Caco-2 (cell line): ENCODE data around the gene KIF18B. TPM values are rescaled to one million over a fixed set of nuclear protein-coding genes. Genes with fewer than 3 reads are reported as not detected.

ENCODE experiments used
- BruUV-seq: library from RNA; stranded (reverse); fragments of 400-500 nt; replicated peaks from 2 replicates; lab custom pipeline; 2021; lab: Mats Ljungman, UMichigan
- CTCF ChIA-PET: fragments of 300-600 bp; sonication (Branson Sonifier 250); formaldehyde crosslinking; loops from one replicate; lab custom pipeline; 2022; ENCODE audit warnings: antibody characterized with exemption; lab: Charles Lee
- POLR2A ChIA-PET: fragments of 300-600 bp; sonication (Branson Sonifier 250); formaldehyde crosslinking; loops from one replicate; lab custom pipeline; 2022; ENCODE audit warnings: antibody characterized with exemption; lab: Charles Lee
- DNase-seq, 2 experiments: peaks; one replicate each; pipeline versions ENCODE4 v3.0.0 to v3.0.0-alpha.2; 2020 to 2022
- H3K27me3 ChIP-seq: replicated peaks from 2 replicates; pipeline ENCODE4 v1.6.0; 2011; ENCODE audit warnings: low read length; ENCODE audit not compliant: control insufficient read depth, insufficient read depth
- H3K36me3 ChIP-seq: 2 replicates; pipeline ENCODE4 v1.5.1; 2011; ENCODE audit warnings: low read length; ENCODE audit not compliant: control insufficient read depth, insufficient read depth
- H3K4me1 ChIP-seq: fragments of 250-450 bp; sonication (Bioruptor Pico); 2 replicates; pipeline ENCODE4 v1.5.1; 2020; ENCODE audit warnings: mild to moderate bottlenecking
- H3K4me3 ChIP-seq: 2 replicates; pipeline ENCODE4 v1.5.1; 2011; ENCODE audit warnings: low read depth, mild to moderate bottlenecking, control low read depth, low read length
- H3K9me3 ChIP-seq: fragments of 250-450 bp; sonication (Bioruptor Pico); 2 replicates; pipeline ENCODE4 v1.5.1; 2020; ENCODE audit warnings: mild to moderate bottlenecking, moderate library complexity
- H3K27ac Mint-ChIP-seq: one replicate; pipeline ENCODE4 v1.8.0; 2022; ENCODE audit warnings: mixed read lengths; ENCODE audit not compliant: unreplicated experiment
- H3K27me3 Mint-ChIP-seq: one replicate; pipeline ENCODE4 v1.8.0; 2022; ENCODE audit warnings: mixed read lengths; ENCODE audit not compliant: insufficient read depth, unreplicated experiment
- H3K36me3 Mint-ChIP-seq: one replicate; pipeline ENCODE4 v1.8.0; 2022; ENCODE audit warnings: mild to moderate bottlenecking, mixed read lengths; ENCODE audit not compliant: insufficient read depth, unreplicated experiment
- H3K4me1 Mint-ChIP-seq: one replicate; pipeline ENCODE4 v1.8.0; 2022; ENCODE audit warnings: low read depth, mixed read lengths; ENCODE audit not compliant: unreplicated experiment
- H3K4me3 Mint-ChIP-seq: one replicate; pipeline ENCODE4 v1.8.0; 2022; ENCODE audit warnings: mild to moderate bottlenecking, moderate library complexity, mixed read lengths; ENCODE audit not compliant: unreplicated experiment
- H3K9me3 Mint-ChIP-seq: one replicate; pipeline ENCODE4 v1.8.0; 2022; ENCODE audit warnings: mixed read lengths; ENCODE audit not compliant: unreplicated experiment
- intact Hi-C: fragments of 100-400 bp; cut with micrococcal nuclease; formaldehyde crosslinking; loops from one replicate; pipeline ENCODE4 v1.10.0; 2022; ENCODE audit not compliant: unreplicated experiment
- total RNA-seq: library from RNA; stranded (reverse); gene quantifications from 2 replicates; pipeline ENCODE4 v1.2.3, GENCODE V29; 2022
- TF ChIP-seq, protein P1 (sequence below), 2 experiments: fragments of 200-600 bp in 1 of 2; IDR thresholded peaks; 1 replicate in 1 of 2; 2 replicates in 1 of 2; pipeline versions ENCODE4 v1.5.1 to v1.8.0; 2011 to 2022; ENCODE audit warnings: antibody characterized with exemption in 1 of 2, control low read depth in 1 of 2, inconsistent platforms in 1 of 2, low read depth in 1 of 2, low read length in 1 of 2, mild to moderate bottlenecking in 1 of 2, moderate library complexity in 1 of 2; ENCODE audit not compliant: insufficient read depth in 1 of 2, severe bottlenecking in 1 of 2, unreplicated experiment in 1 of 2

Gene KIF18B
- total RNA-seq, 1 experiment from 2014 or later, result 68.4 TPM

DNA sequence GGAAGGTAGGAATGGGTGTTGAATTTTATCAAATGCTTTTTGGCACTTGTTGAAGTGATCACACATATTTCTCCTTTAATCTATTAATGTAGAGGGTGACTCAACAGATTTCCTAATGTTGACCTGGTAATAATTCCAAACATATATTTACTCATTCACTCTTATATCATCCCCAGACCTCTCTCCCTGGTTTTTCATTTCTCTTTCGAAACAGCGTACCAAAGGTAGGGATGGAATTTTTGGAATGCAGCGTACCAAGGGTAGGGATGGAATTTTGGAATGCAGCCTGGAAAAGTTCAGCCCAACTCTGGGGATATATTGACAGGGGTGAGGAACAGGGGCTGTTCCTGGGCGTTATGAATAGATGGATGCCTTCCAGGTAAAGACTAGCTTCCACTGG, 7.3 kb downstream of the KIF18B start:
- peaks cover 36% of the 10 kb centered on the region for H3K4me1 Mint-ChIP-seq
- no peaks in the 10 kb centered on the region; the same call in 1 of the 2 replicates for H3K9me3 ChIP-seq
- POLR2A ChIA-PET, result interaction anchor here (0.6 to 0.8 kb wide), 2 partner anchors 71 to 120 kb away, joined by 4 to 8 read pairs; no protein-coding TSS in a partner anchor
- no peaks in the 10 kb centered on the region; the same call in 1 of the 2 replicates for H3K36me3 ChIP-seq
- H3K27me3 Mint-ChIP-seq, result no peaks in the 10 kb centered on the region
- TF ChIP-seq, protein P1, sequence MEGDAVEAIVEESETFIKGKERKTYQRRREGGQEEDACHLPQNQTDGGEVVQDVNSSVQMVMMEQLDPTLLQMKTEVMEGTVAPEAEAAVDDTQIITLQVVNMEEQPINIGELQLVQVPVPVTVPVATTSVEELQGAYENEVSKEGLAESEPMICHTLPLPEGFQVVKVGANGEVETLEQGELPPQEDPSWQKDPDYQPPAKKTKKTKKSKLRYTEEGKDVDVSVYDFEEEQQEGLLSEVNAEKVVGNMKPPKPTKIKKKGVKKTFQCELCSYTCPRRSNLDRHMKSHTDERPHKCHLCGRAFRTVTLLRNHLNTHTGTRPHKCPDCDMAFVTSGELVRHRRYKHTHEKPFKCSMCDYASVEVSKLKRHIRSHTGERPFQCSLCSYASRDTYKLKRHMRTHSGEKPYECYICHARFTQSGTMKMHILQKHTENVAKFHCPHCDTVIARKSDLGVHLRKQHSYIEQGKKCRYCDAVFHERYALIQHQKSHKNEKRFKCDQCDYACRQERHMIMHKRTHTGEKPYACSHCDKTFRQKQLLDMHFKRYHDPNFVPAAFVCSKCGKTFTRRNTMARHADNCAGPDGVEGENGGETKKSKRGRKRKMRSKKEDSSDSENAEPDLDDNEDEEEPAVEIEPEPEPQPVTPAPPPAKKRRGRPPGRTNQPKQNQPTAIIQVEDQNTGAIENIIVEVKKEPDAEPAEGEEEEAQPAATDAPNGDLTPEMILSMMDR (IDR thresholded peaks at IDR 0.05; ENCODE audit: insufficient read depth in 1 of 2, low read depth in 1 of 2, low read length in 1 of 2, severe bottlenecking in 1 of 2, unreplicated experiment in 1 of 2), result no peak
- CTCF ChIA-PET, result interaction anchor here (0.6 to 1.4 kb wide), 2 partner anchors 13 to 43 kb away, joined by 5 read pairs; no protein-coding TSS in a partner anchor
- H3K4me3 Mint-ChIP-seq, result peak overlapping the region; percentile 56
- peak overlapping the region; percentile 91 for H3K27ac Mint-ChIP-seq
- peak; percentile 66 to 67 for DNase-seq
- no TSS peak for BruUV-seq
- peaks cover 82% of the 10 kb centered on the region for H3K36me3 Mint-ChIP-seq
- intact Hi-C loops, result no loop called here
- H3K27me3 ChIP-seq, result no peaks in the 10 kb centered on the region
- H3K4me3 ChIP-seq, result no peak overlapping the region
- H3K4me1 ChIP-seq, result peaks cover 30% of the 10 kb centered on the region
- H3K9me3 Mint-ChIP-seq, result no peaks in the 10 kb centered on the region

DNA sequence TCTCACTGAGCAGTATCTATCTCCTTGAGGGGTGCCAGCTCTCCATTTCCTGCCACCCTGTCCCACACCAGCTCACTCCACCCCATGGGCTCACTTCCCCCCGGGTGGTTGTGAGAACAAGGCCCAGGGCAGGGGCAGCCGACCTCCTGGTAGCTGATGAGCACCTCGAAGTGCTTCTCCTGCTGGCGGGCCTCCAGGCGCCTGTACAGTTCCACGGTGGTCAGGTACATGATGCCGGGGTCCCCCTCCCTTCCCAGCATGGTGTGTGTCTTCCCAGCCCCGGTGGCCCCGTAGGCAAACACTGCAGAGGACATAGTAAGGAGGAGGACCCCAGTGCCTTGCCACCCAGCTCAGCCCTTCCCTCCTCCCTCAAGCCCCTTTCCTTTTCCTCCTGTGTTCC, 12.5 kb downstream of the KIF18B start:
- intact Hi-C loops, result no loop called here
- H3K36me3 Mint-ChIP-seq, result peaks cover 84% of the 10 kb centered on the region
- Histone ChIP-seq H3K27me3 (no peaks in the 10 kb centered on the region), H3K4me3 (no peak overlapping the region), H3K9me3 (no peaks in the 10 kb centered on the region; the same call in 1 of the 2 replicates), H3K36me3 (peaks cover 2% of the 10 kb centered on the region), H3K4me1 (peaks cover 5% of the 10 kb centered on the region)
- no peak for DNase-seq
- TF ChIP-seq, protein P1 (IDR thresholded peaks at IDR 0.05; ENCODE audit: insufficient read depth in 1 of 2, low read depth in 1 of 2, low read length in 1 of 2, severe bottlenecking in 1 of 2, unreplicated experiment in 1 of 2), result no peak
- no TSS peak for BruUV-seq
- CTCF ChIA-PET, result no interaction called here
- H3K27ac Mint-ChIP-seq, result no peak overlapping the region
- no peak overlapping the region for H3K4me3 Mint-ChIP-seq
- H3K4me1 Mint-ChIP-seq, result peaks cover 4% of the 10 kb centered on the region
- POLR2A ChIA-PET, result no interaction called here
- no peaks in the 10 kb centered on the region for H3K27me3 Mint-ChIP-seq
- H3K9me3 Mint-ChIP-seq, result no peaks in the 10 kb centered on the region

DNA sequence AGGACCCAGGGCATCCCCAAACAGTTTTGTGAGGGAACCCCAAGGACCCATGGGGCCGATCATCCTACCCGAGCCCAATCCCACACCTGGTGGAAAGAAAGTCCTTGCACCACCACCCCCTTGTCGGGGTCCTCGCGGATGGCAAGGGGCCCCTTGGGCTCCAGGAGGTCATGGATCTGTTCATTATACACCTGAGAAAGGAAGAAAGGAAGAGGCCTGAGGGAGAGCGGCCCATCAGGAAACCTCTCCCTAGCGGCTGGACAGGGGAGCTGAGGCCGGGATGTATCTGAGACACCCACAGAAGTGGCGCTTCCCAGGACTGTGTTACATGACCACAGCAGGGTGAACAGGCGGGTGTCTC, 12.8 kb downstream of the KIF18B start:
- no peak overlapping the region for H3K4me3 ChIP-seq
- TF ChIP-seq, protein P1 (IDR thresholded peaks at IDR 0.05; ENCODE audit: insufficient read depth in 1 of 2, low read depth in 1 of 2, low read length in 1 of 2, severe bottlenecking in 1 of 2, unreplicated experiment in 1 of 2), result no peak
- peaks cover under 1% of the 10 kb centered on the region for H3K4me1 Mint-ChIP-seq
- no peaks in the 10 kb centered on the region for H3K27me3 ChIP-seq
- H3K36me3 ChIP-seq, result peaks cover 2% of the 10 kb centered on the region
- H3K4me1 ChIP-seq, result peaks cover under 1% of the 10 kb centered on the region; the same call in 1 of the 2 replicates
- no peak overlapping the region for H3K4me3 Mint-ChIP-seq
- no peaks in the 10 kb centered on the region for H3K27me3 Mint-ChIP-seq
- no TSS peak for BruUV-seq
- no peak for DNase-seq
- ChIA-PET POLR2A (no interaction called here), CTCF (no interaction called here)
- no peaks in the 10 kb centered on the region for H3K9me3 Mint-ChIP-seq
- intact Hi-C loops, result no loop called here
- no peaks in the 10 kb centered on the region; the same call in 1 of the 2 replicates for H3K9me3 ChIP-seq
- H3K36me3 Mint-ChIP-seq, result peaks cover 84% of the 10 kb centered on the region
- no peak overlapping the region for H3K27ac Mint-ChIP-seq
